GM19438 (cell line): Measurements from ENCODE around the gene ARHGAP27.

Source experiments
- ATAC-seq: cut with Tn5 transposase; IDR thresholded peaks from one replicate; pipeline ENCODE4 v1.9.1; 2021; ENCODE audit warnings: low read depth; ENCODE audit not compliant: unreplicated experiment

The ARHGAP27 gene

GRCh38 chr17:45430738-45431530, 1.7 kb downstream of the ARHGAP27 start:
- peak; percentile 17 for ATAC-seq

GRCh38 chr17:45430006-45430737, 2.5 kb downstream of the ARHGAP27 start:
- no peak for ATAC-seq

GRCh38 chr17:45429339-45430005, 3.2 kb downstream of the ARHGAP27 start:
- no peak for ATAC-seq

GRCh38 chr17:45428931-45429338, 3.7 kb downstream of the ARHGAP27 start:
- ATAC-seq: no peak

GRCh38 chr17:45428050-45428617, 4.5 kb downstream of the ARHGAP27 start:
- ATAC-seq: peak; percentile 38

- no peak for ATAC-seq
Measured at GRCh38 chr17:45427181-45427835, 5.4 kb downstream of the ARHGAP27 start.

- ATAC-seq: no peak
Measured at GRCh38 chr17:45426561-45426960, 6.1 kb downstream of the ARHGAP27 start.

GRCh38 chr17:45425984-45426413, 6.7 kb downstream of the ARHGAP27 start:
- ATAC-seq: no peak

GRCh38 chr17:45425125-45425983, 7.3 kb downstream of the ARHGAP27 start:
- no peak for ATAC-seq

- ATAC-seq: no peak
Measured at GRCh38 chr17:45424769-45425124, 7.9 kb downstream of the ARHGAP27 start.

- ATAC-seq: no peak
Measured at GRCh38 chr17:45423975-45424335, 8.7 kb downstream of the ARHGAP27 start.

- no peak for ATAC-seq
Measured at GRCh38 chr17:45423304-45423974, 9.2 kb downstream of the ARHGAP27 start.

GRCh38 chr17:45414990-45415881, 17.4 kb downstream of the ARHGAP27 start:
- no peak for ATAC-seq

- no peak for ATAC-seq
Measured at GRCh38 chr17:45413498-45413923, 19.2 kb downstream of the ARHGAP27 start.

GRCh38 chr17:45411348-45412105, 21.1 kb downstream of the ARHGAP27 start:
- ATAC-seq: no peak

- ATAC-seq: peak; percentile 60
Measured at GRCh38 chr17:45410144-45411091, 22.3 kb downstream of the ARHGAP27 start.
